ENCODE measurements around the gene GTF2A1L. TPM values are rescaled to one million over a fixed set of nuclear protein-coding genes. Genes with fewer than 3 reads are reported as not detected.
"Not testable (repeated sequence)": the region's sequence is repeated elsewhere in the genome, so short reads cannot be mapped to it uniquely, and the experiment has no call there.

GTF2A1L gene
- total RNA-seq, 2 experiments from 2014 or later = not detected

DNA sequence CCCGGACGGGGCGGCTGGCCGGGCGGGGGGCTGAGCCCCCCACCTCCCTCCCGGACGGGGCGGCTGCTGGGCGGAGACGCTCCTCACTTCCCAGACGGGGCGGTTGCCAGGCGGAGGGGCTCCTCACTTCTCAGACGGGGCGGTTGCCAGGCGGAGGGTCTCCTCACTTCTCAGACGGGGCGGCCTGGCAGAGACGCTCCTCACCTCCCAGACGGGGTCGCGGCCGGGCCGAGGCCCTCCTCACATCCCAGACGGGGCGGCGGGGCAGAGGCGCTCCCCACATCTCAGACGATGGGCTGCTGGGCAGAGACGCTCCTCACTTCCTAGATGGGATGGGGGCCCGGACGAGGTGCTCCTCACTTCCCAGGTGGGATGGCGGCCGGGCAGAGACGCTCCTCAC lies 3.1 kb upstream of the GTF2A1L start:
- H3K4me1 Mint-ChIP-seq; H3K36me3 Mint-ChIP-seq (ENCODE audit: low read depth); H3K27me3 Mint-ChIP-seq; H3K27ac Mint-ChIP-seq; POLR2A ChIA-PET; CTCF ChIA-PET; intact Hi-C loops (cut with DNase I, micrococcal nuclease); H3K4me3 Mint-ChIP-seq; DNase-seq; H3K9me3 Mint-ChIP-seq (ENCODE audit: low read depth); ATAC-seq: not testable (repeated sequence)

DNA sequence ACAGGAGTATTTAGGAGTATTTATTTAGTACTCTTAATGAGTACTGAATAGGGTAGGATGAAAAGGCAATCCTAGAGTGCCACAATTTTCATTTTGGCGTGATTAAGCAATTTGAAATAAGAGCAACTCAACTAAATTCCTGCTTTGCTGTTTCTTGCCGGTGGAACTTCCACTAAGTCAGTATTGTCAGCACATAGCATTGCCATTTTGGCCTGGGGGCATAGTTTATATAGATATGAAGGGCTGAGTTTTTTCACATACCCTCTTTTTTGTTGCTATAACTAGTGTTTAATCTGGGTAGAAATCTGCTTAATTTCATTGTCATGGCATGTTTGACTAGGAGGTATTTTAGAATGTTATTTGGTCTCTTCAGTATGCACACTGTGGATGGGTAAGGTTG lies 1.9 kb downstream of the GTF2A1L start:
- no peaks in the 10 kb centered on the region for H3K4me1 Mint-ChIP-seq
- intact Hi-C loops (cut with DNase I, micrococcal nuclease) = no loop called here
- peaks cover 4% of the 10 kb centered on the region for H3K27me3 Mint-ChIP-seq
- H3K4me3 Mint-ChIP-seq = no peak overlapping the region
- no peaks in the 10 kb centered on the region for H3K9me3 Mint-ChIP-seq (ENCODE audit: low read depth)
- H3K36me3 Mint-ChIP-seq (ENCODE audit: low read depth) = no peaks in the 10 kb centered on the region
- ChIA-PET CTCF (no interaction called here), POLR2A (no interaction called here)
- no peak overlapping the region for H3K27ac Mint-ChIP-seq
- no peak for ATAC-seq
- DNase-seq = no peak

- no peak overlapping the region for H3K27ac Mint-ChIP-seq
- ChIA-PET POLR2A (no interaction called here), CTCF (no interaction called here)
- intact Hi-C loops (cut with DNase I, micrococcal nuclease) = no loop called here
- peaks cover 4% of the 10 kb centered on the region for H3K27me3 Mint-ChIP-seq
- no peaks in the 10 kb centered on the region for H3K9me3 Mint-ChIP-seq (ENCODE audit: low read depth)
- DNase-seq (no peak), ATAC-seq (no peak)
- H3K36me3 Mint-ChIP-seq (ENCODE audit: low read depth) = no peaks in the 10 kb centered on the region
- H3K4me1 Mint-ChIP-seq = no peaks in the 10 kb centered on the region
- no peak overlapping the region for H3K4me3 Mint-ChIP-seq
These were observed 2.9 kb downstream of the GTF2A1L start for GRCh38 chr2:48620604-48621003.

- H3K27ac Mint-ChIP-seq; H3K36me3 Mint-ChIP-seq (ENCODE audit: low read depth); intact Hi-C loops (cut with DNase I, micrococcal nuclease); CTCF ChIA-PET; H3K4me3 Mint-ChIP-seq; ATAC-seq; POLR2A ChIA-PET; DNase-seq; H3K9me3 Mint-ChIP-seq (ENCODE audit: low read depth); H3K4me1 Mint-ChIP-seq; H3K27me3 Mint-ChIP-seq: not testable (repeated sequence)
These were observed 5.0 kb downstream of the GTF2A1L start for GRCh38 chr2:48622691-48623090.

- no peak for ATAC-seq
- POLR2A ChIA-PET = no interaction called here
- no peak overlapping the region for H3K27ac Mint-ChIP-seq
These were observed 7.0 kb downstream of the GTF2A1L start for GRCh38 chr2:48624696-48625095.

DNA sequence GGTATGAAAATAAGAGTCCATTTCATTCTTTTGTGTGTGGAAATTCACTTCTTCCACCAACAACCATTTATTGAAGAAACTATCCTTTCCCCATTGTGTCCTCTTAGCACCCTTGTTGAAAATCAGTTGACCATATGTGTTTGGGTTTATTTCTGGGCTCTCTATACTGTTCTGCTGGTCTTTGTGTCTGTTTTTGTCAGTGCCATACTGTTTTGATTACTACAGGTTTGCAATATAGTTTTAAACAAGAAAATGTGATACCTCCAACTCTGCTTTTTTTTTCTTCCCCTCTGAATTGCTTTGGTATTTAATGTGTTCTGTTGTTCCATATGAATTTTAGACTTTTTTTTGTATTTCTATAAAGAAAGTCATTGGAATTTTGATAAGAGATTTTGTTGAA lies 8.4 kb downstream of the GTF2A1L start:
- no peaks in the 10 kb centered on the region for H3K4me1 Mint-ChIP-seq
- ChIA-PET CTCF (no interaction called here), POLR2A (no interaction called here)
- H3K4me3 Mint-ChIP-seq = no peak overlapping the region
- DNase-seq (no peak), ATAC-seq (no peak)
- no peak overlapping the region for H3K27ac Mint-ChIP-seq
- H3K9me3 Mint-ChIP-seq (ENCODE audit: low read depth) = peaks cover 5% of the 10 kb centered on the region
- intact Hi-C loops (cut with DNase I, micrococcal nuclease) = no loop called here
- no peaks in the 10 kb centered on the region for H3K36me3 Mint-ChIP-seq (ENCODE audit: low read depth)
- peaks cover 4% of the 10 kb centered on the region for H3K27me3 Mint-ChIP-seq

More at GRCh38 chr2:48624696-48625095, 7.0 kb downstream of the GTF2A1L start:
- intact Hi-C loops (cut with DNase I, micrococcal nuclease) = no loop called here
- H3K4me1 Mint-ChIP-seq = no peaks in the 10 kb centered on the region
- H3K9me3 Mint-ChIP-seq (ENCODE audit: low read depth) = peaks cover 5% of the 10 kb centered on the region
- DNase-seq = no peak
- CTCF ChIA-PET = interaction anchor here (0.6 kb wide), 1 partner anchor 32 kb away, joined by 4 read pairs; no protein-coding TSS in a partner anchor
- H3K36me3 Mint-ChIP-seq (ENCODE audit: low read depth) = no peaks in the 10 kb centered on the region
- H3K27me3 Mint-ChIP-seq = peaks cover 3% of the 10 kb centered on the region
- H3K4me3 Mint-ChIP-seq = no peak overlapping the region

DNA sequence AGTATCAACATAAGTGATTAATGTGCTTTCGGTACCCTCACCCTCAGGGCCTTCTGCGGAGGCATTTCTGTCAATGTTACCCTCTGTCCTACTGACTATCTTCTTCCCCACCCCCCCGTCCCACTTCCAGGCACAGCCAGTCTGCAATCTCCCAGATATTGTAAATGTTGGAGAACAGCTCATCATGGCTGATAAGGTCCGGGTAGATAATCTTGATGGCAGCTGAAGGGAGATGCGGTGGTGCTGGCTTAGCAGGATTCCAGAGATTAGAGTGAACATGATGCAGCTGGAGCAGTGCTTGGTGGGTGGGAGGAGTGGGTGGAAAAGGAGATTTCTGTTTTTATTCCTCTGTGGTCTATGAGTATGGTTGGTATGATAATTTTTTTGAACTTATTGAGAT lies 15.5 kb downstream of the GTF2A1L start:
- intact Hi-C loops (cut with DNase I, micrococcal nuclease) = no loop called here
- H3K9me3 Mint-ChIP-seq (ENCODE audit: low read depth) = peaks cover 3% of the 10 kb centered on the region
- ATAC-seq (no peak), DNase-seq (no peak)
- ChIA-PET POLR2A (no interaction called here), CTCF (no interaction called here)
- H3K4me3 Mint-ChIP-seq = no peak overlapping the region
- H3K4me1 Mint-ChIP-seq = no peaks in the 10 kb centered on the region
- H3K36me3 Mint-ChIP-seq (ENCODE audit: low read depth) = no peaks in the 10 kb centered on the region
- no peak overlapping the region for H3K27ac Mint-ChIP-seq
- H3K27me3 Mint-ChIP-seq = peaks cover 11% of the 10 kb centered on the region

DNA sequence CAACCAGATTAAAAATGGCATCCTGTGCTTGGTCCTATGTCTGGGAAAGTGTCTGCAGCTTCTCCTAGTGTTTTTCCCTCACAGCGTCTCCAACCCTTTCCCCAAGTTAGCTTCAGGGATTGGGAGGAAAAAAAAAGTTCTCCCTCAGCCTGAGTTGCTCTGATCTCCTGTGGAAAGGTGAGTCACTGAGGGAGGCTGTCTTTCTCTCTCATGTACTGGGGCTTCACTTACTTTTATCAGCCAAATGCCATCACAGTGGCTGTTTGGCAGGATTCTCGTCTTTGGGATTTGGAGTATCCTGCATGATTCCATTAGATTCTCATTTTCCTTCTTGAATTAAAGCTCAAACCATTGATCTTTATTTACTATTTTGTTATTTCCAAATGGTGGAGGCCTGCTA lies 18.1 kb downstream of the GTF2A1L start:
- intact Hi-C loops (cut with DNase I, micrococcal nuclease) = no loop called here
- H3K27ac Mint-ChIP-seq = no peak overlapping the region
- CTCF ChIA-PET = no interaction called here
- POLR2A ChIA-PET = interaction anchor here (0.6 kb wide), 1 partner anchor 563 kb away, joined by 3 read pairs; no protein-coding TSS in a partner anchor
- ATAC-seq (no peak), DNase-seq (no peak)
- H3K4me3 Mint-ChIP-seq = no peak overlapping the region
- peaks cover 3% of the 10 kb centered on the region for H3K9me3 Mint-ChIP-seq (ENCODE audit: low read depth)
- no peaks in the 10 kb centered on the region for H3K36me3 Mint-ChIP-seq (ENCODE audit: low read depth)
- peaks cover 13% of the 10 kb centered on the region for H3K27me3 Mint-ChIP-seq
- H3K4me1 Mint-ChIP-seq = no peaks in the 10 kb centered on the region

GRCh38 chr2:48638261-48638660 lies 20.6 kb downstream of the GTF2A1L start:
- intact Hi-C loops (cut with DNase I, micrococcal nuclease) = no loop called here
- Mint-ChIP-seq H3K9me3 (ENCODE audit: low read depth) (peaks cover 3% of the 10 kb centered on the region), H3K4me1 (no peaks in the 10 kb centered on the region), H3K27me3 (peaks cover 13% of the 10 kb centered on the region), H3K36me3 (ENCODE audit: low read depth) (no peaks in the 10 kb centered on the region), H3K27ac (no peak overlapping the region), H3K4me3 (no peak overlapping the region)
- ATAC-seq = no peak
- ChIA-PET POLR2A (no interaction called here), CTCF (interaction anchor here (0.6 kb wide), 1 partner anchor 9 kb away, joined by 3 read pairs; no protein-coding TSS in a partner anchor)
- DNase-seq = no peak

DNA sequence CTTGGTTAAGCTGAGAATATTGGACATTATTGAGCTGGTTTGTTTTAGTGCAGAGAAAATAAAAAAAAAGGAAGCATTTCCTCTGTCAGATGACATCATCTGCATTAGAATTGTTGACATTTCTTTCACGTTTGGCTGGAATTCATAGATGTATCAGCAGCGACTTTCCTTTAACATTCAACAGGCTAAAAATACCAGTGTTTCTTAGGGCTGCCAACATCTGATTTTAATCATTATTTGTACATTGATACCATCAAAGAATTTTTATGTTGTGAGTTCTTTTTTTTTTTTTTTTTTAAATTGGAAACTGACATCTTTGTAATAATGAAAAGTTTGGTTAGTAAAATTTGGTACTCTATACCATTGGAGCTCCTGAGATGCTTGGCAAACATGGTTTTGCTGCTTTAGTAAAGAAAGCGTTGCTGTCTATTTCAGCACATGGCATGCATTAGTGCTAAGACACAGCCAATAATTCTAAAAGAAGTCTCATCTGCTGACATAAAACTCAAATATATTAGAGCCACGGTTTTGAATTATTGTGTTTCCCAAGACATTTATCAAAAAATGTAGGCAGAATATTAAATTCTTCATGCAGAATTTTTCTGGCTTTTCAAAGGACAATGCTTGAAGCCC lies 33.6 kb downstream of the GTF2A1L start:
- POLR2A ChIA-PET = no interaction called here
- Mint-ChIP-seq H3K9me3 (ENCODE audit: low read depth) (no peaks in the 10 kb centered on the region), H3K27me3 (no peaks in the 10 kb centered on the region)

DNA sequence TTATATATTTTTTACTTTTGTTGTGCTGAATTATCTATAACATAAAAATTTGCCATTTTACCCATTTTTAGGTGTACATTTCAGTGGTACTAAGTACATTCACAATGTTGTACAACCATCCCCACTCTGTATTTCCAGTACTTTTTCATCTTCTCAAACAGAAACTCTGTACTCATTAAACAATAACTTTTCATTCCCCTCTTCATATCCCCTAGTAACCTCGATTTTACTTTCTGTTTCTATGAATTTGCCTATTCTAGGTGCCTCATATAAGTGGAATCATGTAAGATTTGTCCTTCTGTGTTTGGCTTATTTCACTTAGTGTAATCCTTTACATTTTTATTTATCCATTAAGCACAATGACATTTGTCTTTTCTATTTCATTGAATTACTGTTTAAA lies 51.3 kb downstream of the GTF2A1L start:
- Mint-ChIP-seq H3K4me3 (no peak overlapping the region), H3K36me3 (ENCODE audit: low read depth) (no peaks in the 10 kb centered on the region), H3K27me3 (peaks cover 7% of the 10 kb centered on the region), H3K4me1 (no peaks in the 10 kb centered on the region), H3K9me3 (ENCODE audit: low read depth) (no peaks in the 10 kb centered on the region), H3K27ac (no peak overlapping the region)
- DNase-seq = no peak
- ATAC-seq = no peak
- CTCF ChIA-PET = no interaction called here
- POLR2A ChIA-PET = no interaction called here
- intact Hi-C loops (cut with DNase I, micrococcal nuclease) = no loop called here

More for the DNA sequence above, 33.6 kb downstream of the GTF2A1L start:
- no peak overlapping the region for H3K27ac Mint-ChIP-seq
- CTCF ChIA-PET = no interaction called here
- no peaks in the 10 kb centered on the region for H3K4me1 Mint-ChIP-seq
- H3K4me3 Mint-ChIP-seq = no peak overlapping the region
- DNase-seq (no peak), ATAC-seq (no peak)
- H3K36me3 Mint-ChIP-seq (ENCODE audit: low read depth) = no peaks in the 10 kb centered on the region
- intact Hi-C loops (cut with DNase I, micrococcal nuclease) = no loop called here

DNA sequence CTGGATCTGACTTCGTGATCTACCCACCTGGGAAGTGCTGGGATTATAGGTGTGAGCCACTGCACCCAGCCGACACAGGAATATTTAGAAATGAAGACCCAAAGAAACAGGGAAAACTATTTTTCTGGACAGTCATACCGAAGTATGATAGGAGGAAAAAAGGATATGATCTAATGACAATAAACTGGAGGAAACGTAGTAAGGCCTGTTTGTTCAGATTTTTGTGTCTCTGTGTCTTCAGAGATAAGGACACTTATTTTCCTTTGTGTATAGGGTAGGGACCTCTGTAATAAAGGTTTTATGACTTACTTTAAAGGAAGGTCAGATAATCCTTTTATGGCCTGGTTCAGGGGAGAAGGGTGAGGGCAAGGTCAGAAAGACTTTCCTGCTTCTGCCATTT lies 55.9 kb downstream of the GTF2A1L start:
- no peak for ATAC-seq
- ChIA-PET CTCF (no interaction called here), POLR2A (no interaction called here)
- no peak overlapping the region for H3K4me3 Mint-ChIP-seq
- H3K27me3 Mint-ChIP-seq = peaks cover 7% of the 10 kb centered on the region
- H3K27ac Mint-ChIP-seq = no peak overlapping the region
- intact Hi-C loops (cut with DNase I, micrococcal nuclease) = no loop called here
- H3K9me3 Mint-ChIP-seq (ENCODE audit: low read depth) = no peaks in the 10 kb centered on the region
- H3K4me1 Mint-ChIP-seq = peaks cover 6% of the 10 kb centered on the region
- no peak for DNase-seq
- H3K36me3 Mint-ChIP-seq (ENCODE audit: low read depth) = no peaks in the 10 kb centered on the region

- ATAC-seq (no peak), DNase-seq (no peak)
- peaks cover 6% of the 10 kb centered on the region for H3K4me1 Mint-ChIP-seq
- H3K27ac Mint-ChIP-seq = no peak overlapping the region
- no peaks in the 10 kb centered on the region for H3K9me3 Mint-ChIP-seq (ENCODE audit: low read depth)
- POLR2A ChIA-PET = no interaction called here
- intact Hi-C loops (cut with DNase I, micrococcal nuclease) = no loop called here
- H3K4me3 Mint-ChIP-seq = no peak overlapping the region
- CTCF ChIA-PET = interaction anchor here (0.5 to 0.6 kb wide), 2 partner anchors 184 to 1478 kb away, joined by 3 read pairs; no protein-coding TSS in a partner anchor
- H3K27me3 Mint-ChIP-seq = peaks cover 5% of the 10 kb centered on the region
- no peaks in the 10 kb centered on the region for H3K36me3 Mint-ChIP-seq (ENCODE audit: low read depth)
These were observed 57.3 kb downstream of the GTF2A1L start for GRCh38 chr2:48674933-48675332.
